Measurements from ENCODE around the gene PAPPA. TPM values are rescaled to one million over a fixed set of nuclear protein-coding genes. Genes with fewer than 3 reads are reported as not detected.

Gene PAPPA
- total and polyA plus RNA-seq, 9 of the 15 experiments (the other 6 are each of a cell fraction or from before 2014, with no cell fraction given): 0.06 to 0.18 (median 0.11) TPM

GRCh38 chr9:116274293-116274692 lies 120.7 kb downstream of the PAPPA start (continued):
- TF ChIP-seq TEAD1 (CRISPR knock-in tag; IDR thresholded peaks at IDR 0.05) (peak in 1 of 2 experiments; percentile 84; a peak in 2 of 4 replicates), CBX1 (IDR thresholded peaks at IDR 0.05; ENCODE audit: low read depth) (no peak), ZFP91 (CRISPR knock-in tag; IDR thresholded peaks at IDR 0.05) (no peak), HES1 (IDR thresholded peaks at IDR 0.05; ENCODE audit: low read depth) (peak; percentile 44; the same call in 1 of the 2 replicates), XRCC3 (IDR thresholded peaks at IDR 0.05) (no peak), ZKSCAN8 (CRISPR knock-in tag; IDR thresholded peaks at IDR 0.05) (no peak), ZNF431 (CRISPR knock-in tag; IDR thresholded peaks at IDR 0.05) (no peak), E4F1 (CRISPR knock-in tag; IDR thresholded peaks at IDR 0.05; ENCODE audit: borderline replicate concordance) (no peak), SNIP1 (IDR thresholded peaks at IDR 0.05; ENCODE audit: low read depth) (no peak), SMARCA4 (IDR thresholded peaks at IDR 0.05) (peak; percentile 38; the same call in 1 of the 2 replicates), IFI16 (CRISPR knock-in tag; IDR thresholded peaks at IDR 0.05) (no peak), MLLT1 (IDR thresholded peaks at IDR 0.05) (no peak), TAF15 (IDR thresholded peaks at IDR 0.05; ENCODE audit: low read depth, low read length) (no peak), MTF1 (CRISPR knock-in tag; IDR thresholded peaks at IDR 0.05; ENCODE audit: borderline replicate concordance) (no peak), MCM3 (IDR thresholded peaks at IDR 0.05) (no peak), CC2D1A (IDR thresholded peaks at IDR 0.05) (no peak), JUND (IDR thresholded peaks at IDR 0.05; ENCODE audit: borderline replicate concordance, low read depth, low read length) (peak; percentile 84), JUND (tag; IDR thresholded peaks at IDR 0.05; ENCODE audit: borderline replicate concordance, low read depth, low read length) (peak; percentile 60; the same call in 1 of the 3 replicates), ATF3 (IDR thresholded peaks at IDR 0.05) (peak; percentile 43; the same call in 1 of the 2 replicates), ATF3 (CRISPR knock-in tag; conservative IDR thresholded peaks at IDR 0.05) (no peak), BRF1 (IDR thresholded peaks at IDR 0.05; ENCODE audit: borderline replicate concordance, extremely low read depth, insufficient read length) (no peak), ZSCAN29 (IDR thresholded peaks at IDR 0.05) (no peak), ZNF224 (CRISPR knock-in tag; IDR thresholded peaks at IDR 0.05) (no peak), ZNF717 (CRISPR knock-in tag; IDR thresholded peaks at IDR 0.05) (no peak), SNAPC5 (CRISPR knock-in tag; IDR thresholded peaks at IDR 0.05) (no peak)
